Astrocyte of the cerebellum (primary cell): Measurements from ENCODE around the gene GRK5.

Experiments used
- DNase-seq: peaks from one replicate; pipeline ENCODE4 v3.0.0-alpha.2; 2011; ENCODE audit warnings: low read depth
- H3K4me3 ChIP-seq: 2 replicates; pipeline ENCODE4 v1.5.1; 2011; ENCODE audit warnings: mild to moderate bottlenecking, low read depth, low read length, moderate library complexity
- in situ Hi-C: cut with HindIII; loops from 2 replicates; pipeline ENCODE4 v1.10.0; 2017; ENCODE audit warnings: low sequenced_read_pairs
- TF ChIP-seq, protein P1 (sequence below): IDR thresholded peaks from 2 replicates; pipeline ENCODE4 v1.5.1; 2012; ENCODE audit warnings: low read length, low read depth, moderate library complexity, mild to moderate bottlenecking; ENCODE audit errors: missing control alignments

Gene GRK5

DNA sequence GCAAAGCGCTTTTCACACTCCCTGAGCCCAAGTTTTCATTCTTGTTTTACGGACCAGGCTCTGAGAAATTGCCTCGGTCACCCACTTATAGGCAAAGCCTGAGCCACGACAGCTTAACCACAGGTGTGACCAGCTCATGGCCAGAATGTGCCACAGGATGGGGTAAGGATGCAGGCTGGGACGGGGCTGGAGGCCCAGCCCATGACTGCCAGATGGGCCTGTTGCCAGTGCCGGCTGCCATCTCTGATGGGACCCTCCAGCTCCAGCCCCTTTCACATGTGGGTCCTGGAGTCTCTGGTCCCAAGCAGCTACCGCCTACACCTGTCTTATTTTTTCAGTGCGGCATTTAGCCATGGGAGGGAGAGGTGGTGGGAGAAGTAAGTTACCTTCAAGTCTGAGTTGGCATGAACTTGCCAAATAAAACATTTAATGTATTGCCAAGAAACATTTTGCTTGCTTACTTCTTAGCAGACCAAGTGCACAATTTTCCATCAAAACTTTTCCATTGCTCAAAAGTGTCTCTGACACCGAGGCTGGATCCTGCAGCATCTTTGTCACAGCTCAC is 142.6 kb downstream of the GRK5 start:
- no peak for DNase-seq
- in situ Hi-C loops = no loop called here
- TF ChIP-seq, protein P1, sequence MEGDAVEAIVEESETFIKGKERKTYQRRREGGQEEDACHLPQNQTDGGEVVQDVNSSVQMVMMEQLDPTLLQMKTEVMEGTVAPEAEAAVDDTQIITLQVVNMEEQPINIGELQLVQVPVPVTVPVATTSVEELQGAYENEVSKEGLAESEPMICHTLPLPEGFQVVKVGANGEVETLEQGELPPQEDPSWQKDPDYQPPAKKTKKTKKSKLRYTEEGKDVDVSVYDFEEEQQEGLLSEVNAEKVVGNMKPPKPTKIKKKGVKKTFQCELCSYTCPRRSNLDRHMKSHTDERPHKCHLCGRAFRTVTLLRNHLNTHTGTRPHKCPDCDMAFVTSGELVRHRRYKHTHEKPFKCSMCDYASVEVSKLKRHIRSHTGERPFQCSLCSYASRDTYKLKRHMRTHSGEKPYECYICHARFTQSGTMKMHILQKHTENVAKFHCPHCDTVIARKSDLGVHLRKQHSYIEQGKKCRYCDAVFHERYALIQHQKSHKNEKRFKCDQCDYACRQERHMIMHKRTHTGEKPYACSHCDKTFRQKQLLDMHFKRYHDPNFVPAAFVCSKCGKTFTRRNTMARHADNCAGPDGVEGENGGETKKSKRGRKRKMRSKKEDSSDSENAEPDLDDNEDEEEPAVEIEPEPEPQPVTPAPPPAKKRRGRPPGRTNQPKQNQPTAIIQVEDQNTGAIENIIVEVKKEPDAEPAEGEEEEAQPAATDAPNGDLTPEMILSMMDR = no peak
- no peak overlapping the region for H3K4me3 ChIP-seq

DNA sequence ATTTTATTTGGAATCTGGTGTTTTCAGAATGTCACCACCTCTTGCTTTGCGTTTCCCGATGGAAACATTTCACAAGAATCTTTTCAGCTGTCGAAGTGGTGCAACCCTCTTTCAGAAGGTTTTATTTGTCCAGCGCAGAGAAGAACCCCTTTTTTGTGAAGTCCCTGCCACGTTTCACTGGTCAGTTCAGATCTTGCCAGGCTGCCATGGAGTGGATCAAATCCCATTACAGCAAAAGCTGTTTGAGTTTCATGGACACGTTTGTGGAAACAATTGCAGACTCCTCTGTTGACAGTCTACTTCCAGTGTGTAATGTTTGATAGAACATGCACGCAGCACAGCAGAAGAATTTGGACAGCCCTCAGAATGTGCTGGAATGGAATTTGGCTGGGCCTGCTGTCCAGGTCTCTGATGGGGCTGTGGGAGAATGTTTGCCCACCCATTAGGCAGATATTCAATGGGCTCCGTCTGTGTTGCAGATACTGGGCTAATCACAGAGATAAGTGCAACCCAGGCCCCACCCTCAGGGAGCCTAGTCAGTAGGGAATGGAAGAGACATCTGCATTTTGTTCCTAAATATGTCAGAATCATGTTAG is 143.2 kb downstream of the GRK5 start:
- no peak overlapping the region for H3K4me3 ChIP-seq
- no peak for DNase-seq
- TF ChIP-seq, protein P1 = no peak
- in situ Hi-C loops = no loop called here

DNA sequence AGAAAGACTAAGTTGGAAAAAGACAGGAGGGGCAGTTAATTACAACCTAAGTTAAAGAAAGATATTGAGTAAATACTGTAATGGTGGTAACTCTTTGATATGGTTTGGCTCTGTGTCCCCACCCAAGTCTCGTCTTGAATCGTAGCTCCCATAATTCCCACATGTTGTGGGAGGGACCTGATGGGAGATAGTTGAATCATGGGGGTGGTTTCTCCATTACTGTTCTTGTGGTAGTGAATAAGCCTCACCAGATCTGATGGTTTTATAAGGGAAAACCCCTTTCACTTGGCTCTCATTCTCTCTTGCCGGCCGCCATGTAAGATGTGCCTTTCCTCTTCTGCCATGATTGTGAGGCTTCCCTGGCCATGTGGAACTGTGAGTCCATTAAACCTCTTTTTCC is 143.8 kb downstream of the GRK5 start:
- in situ Hi-C loops = no loop called here
- TF ChIP-seq, protein P1 = no peak
- H3K4me3 ChIP-seq = no peak overlapping the region
- no peak for DNase-seq

DNA sequence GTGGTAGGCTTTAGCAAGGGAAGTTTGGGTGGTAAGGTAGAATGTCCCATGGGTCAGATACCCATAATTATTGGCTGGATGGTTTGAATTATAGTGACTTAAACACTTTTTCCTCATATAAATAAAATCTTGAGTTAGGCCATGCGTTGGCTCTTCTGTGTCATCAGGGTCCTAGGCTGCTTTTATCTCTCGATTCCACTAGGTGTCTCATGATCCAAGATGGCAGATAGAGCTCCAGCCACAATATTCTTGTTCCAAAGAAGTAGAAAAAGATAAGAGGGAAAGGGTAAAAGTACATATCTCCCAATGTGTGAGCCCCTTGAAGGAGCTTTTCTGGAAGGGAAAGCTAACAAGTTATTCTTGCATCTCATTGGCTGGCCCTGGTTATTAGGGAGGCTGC is 144.7 kb downstream of the GRK5 start:
- no peak for DNase-seq
- H3K4me3 ChIP-seq = no peak overlapping the region
- in situ Hi-C loops = no loop called here
- TF ChIP-seq, protein P1 = no peak

DNA sequence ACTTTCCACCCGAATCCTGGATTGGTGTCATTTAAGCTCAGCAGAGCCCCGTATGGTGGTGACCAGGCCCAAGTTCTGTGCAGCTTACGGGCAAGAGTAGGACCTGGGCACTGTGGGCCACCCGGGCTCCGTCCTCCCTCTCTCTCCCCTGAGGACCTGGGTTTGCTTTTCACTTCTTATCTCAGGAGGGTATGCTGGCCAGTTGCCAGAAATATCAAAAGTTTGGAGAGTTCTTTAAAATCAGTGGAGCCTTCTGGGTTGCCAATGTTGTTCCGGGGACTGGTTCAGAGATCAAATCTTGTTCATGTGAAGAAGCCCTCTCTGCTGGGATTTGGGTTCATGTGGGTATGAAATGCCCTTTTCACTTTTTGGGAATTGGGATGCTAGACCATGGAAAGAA is 145.4 kb downstream of the GRK5 start:
- TF ChIP-seq, protein P1 = no peak
- no peak overlapping the region for H3K4me3 ChIP-seq
- in situ Hi-C loops = no loop called here
- DNase-seq = no peak

DNA sequence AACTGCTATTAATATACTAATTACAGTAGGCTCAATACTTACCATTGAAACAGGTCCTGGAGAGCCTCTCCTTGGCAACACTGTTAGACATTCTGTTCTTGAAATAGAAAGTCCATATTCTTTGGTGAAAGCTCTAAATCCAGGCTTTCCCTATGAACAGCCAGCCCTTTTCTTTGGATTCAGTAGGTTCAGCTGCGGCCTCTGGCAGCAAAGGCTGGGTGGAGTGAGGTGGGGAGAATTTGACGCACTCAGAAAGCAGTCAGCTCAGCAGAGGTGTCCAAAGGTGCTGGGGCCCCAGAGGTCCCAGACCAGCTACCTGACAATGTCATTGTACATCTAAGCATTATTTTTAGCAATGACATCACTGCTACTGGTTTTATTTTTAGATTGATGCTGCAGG is 146.1 kb downstream of the GRK5 start:
- no peak overlapping the region for H3K4me3 ChIP-seq
- DNase-seq = no peak
- in situ Hi-C loops = no loop called here
- TF ChIP-seq, protein P1 = no peak
